Progenitor cell of endocrine pancreas (in vitro differentiated cells): ENCODE results near the gene PTCRA. TPM values are rescaled to one million over a fixed set of nuclear protein-coding genes. Genes with fewer than 3 reads are reported as not detected.
A peak's percentile ranks its signal among the peaks of the same experiment; 100 is the strongest.
"Not testable (repeated sequence)": the region's sequence is repeated elsewhere in the genome, so short reads cannot be mapped to it uniquely, and the experiment has no call there.

ENCODE experiments used
- DNase-seq: peaks from one replicate; pipeline ENCODE4 v3.0.0; 2021; ENCODE audit warnings: low spot score; ENCODE audit not compliant: unreplicated experiment
- H3K27ac Mint-ChIP-seq: 2 replicates; pipeline ENCODE4 v1.8.0; 2021; ENCODE audit warnings: mild to moderate bottlenecking, moderate library complexity, mixed read lengths
- H3K27me3 Mint-ChIP-seq: 2 replicates; pipeline ENCODE4 v1.8.0; 2021; ENCODE audit warnings: mixed read lengths
- H3K36me3 Mint-ChIP-seq: 2 replicates; pipeline ENCODE4 v1.8.0; 2022; ENCODE audit warnings: mixed read lengths; ENCODE audit not compliant: insufficient read depth
- H3K4me1 Mint-ChIP-seq: 2 replicates; pipeline ENCODE4 v1.8.0; 2021; ENCODE audit warnings: low read depth, mixed read lengths
- H3K4me3 Mint-ChIP-seq: 2 replicates; pipeline ENCODE4 v1.8.0; 2021; ENCODE audit warnings: low read depth, mild to moderate bottlenecking, moderate library complexity, mixed read lengths
- H3K9me3 Mint-ChIP-seq: 2 replicates; pipeline ENCODE4 v1.8.0; 2021; ENCODE audit warnings: low read depth, mixed read lengths
- CTCF ChIP-seq: fragments of 200-600 bp; sonication (generic); IDR thresholded peaks from one replicate; pipeline ENCODE4 v1.5.0; 2021; ENCODE audit warnings: antibody characterized with exemption, mild to moderate bottlenecking; ENCODE audit not compliant: unreplicated experiment
- total RNA-seq: library from RNA; stranded (reverse); gene quantifications from 2 replicates; pipeline ENCODE4 v1.2.1, GENCODE V29; 2021

The PTCRA gene
- total RNA-seq, 1 donor from 2014 or later = not detected

GRCh38 chr6:42952389-42952788, 36.5 kb downstream of the PTCRA start:
- peaks cover 1% of the 10 kb centered on the region for H3K36me3 Mint-ChIP-seq
- H3K4me3 Mint-ChIP-seq = no peak overlapping the region
- TF ChIP-seq CTCF = no peak
- no peaks in the 10 kb centered on the region for H3K4me1 Mint-ChIP-seq
- no peak for DNase-seq
- no peak overlapping the region for H3K27ac Mint-ChIP-seq
- H3K9me3 Mint-ChIP-seq = no peaks in the 10 kb centered on the region
- H3K27me3 Mint-ChIP-seq = no peaks in the 10 kb centered on the region

GRCh38 chr6:42954405-42954804, 38.6 kb downstream of the PTCRA start:
- H3K27me3 Mint-ChIP-seq, H3K4me3 Mint-ChIP-seq, H3K36me3 Mint-ChIP-seq, DNase-seq, H3K4me1 Mint-ChIP-seq, H3K27ac Mint-ChIP-seq, H3K9me3 Mint-ChIP-seq: not testable (repeated sequence)

- Mint-ChIP-seq H3K27ac (no peak overlapping the region), H3K4me3 (no peak overlapping the region), H3K9me3 (no peaks in the 10 kb centered on the region), H3K27me3 (peaks cover 21% of the 10 kb centered on the region), H3K4me1 (peaks cover 4% of the 10 kb centered on the region), H3K36me3 (peaks cover 4% of the 10 kb centered on the region)
- TF ChIP-seq CTCF = no peak
- no peak for DNase-seq
Observed at GRCh38 chr6:42958125-42958524, 42.3 kb downstream of the PTCRA start.

- Mint-ChIP-seq H3K4me1 (peaks cover 4% of the 10 kb centered on the region), H3K27ac (no peak overlapping the region), H3K4me3 (peak overlapping the region; percentile 80), H3K36me3 (peaks cover 4% of the 10 kb centered on the region), H3K27me3 (peaks cover 21% of the 10 kb centered on the region), H3K9me3 (no peaks in the 10 kb centered on the region)
- TF ChIP-seq CTCF = no peak
- DNase-seq = no peak
Observed at GRCh38 chr6:42959917-42960242, 44.0 kb downstream of the PTCRA start.

GRCh38 chr6:42960243-42961019, 44.6 kb downstream of the PTCRA start, which contains the start of gene GNMT:
GNMT (plus strand) TSS chr6:42960754; CDS start chr6:42960768, 14 bp downstream.
- Mint-ChIP-seq H3K9me3 (no peaks in the 10 kb centered on the region), H3K36me3 (peaks cover 4% of the 10 kb centered on the region), H3K27me3 (peaks cover 21% of the 10 kb centered on the region), H3K4me3 (peak within 1 kb of the TSS; percentile 80), H3K27ac (peak within 1 kb of the TSS; percentile 56), H3K4me1 (peaks cover 4% of the 10 kb centered on the region)
- peak; percentile 64 for DNase-seq
- no peak for TF ChIP-seq CTCF

GRCh38 chr6:42961020-42961470, 45.2 kb downstream of the PTCRA start:
- H3K36me3 Mint-ChIP-seq = peaks cover 4% of the 10 kb centered on the region
- H3K9me3 Mint-ChIP-seq = no peaks in the 10 kb centered on the region
- H3K27ac Mint-ChIP-seq = no peak overlapping the region
- no peak for TF ChIP-seq CTCF
- H3K4me1 Mint-ChIP-seq = peaks cover 4% of the 10 kb centered on the region
- peaks cover 21% of the 10 kb centered on the region for H3K27me3 Mint-ChIP-seq
- peak overlapping the region; percentile 80 for H3K4me3 Mint-ChIP-seq
- DNase-seq = no peak
